ENCODE results near the gene FLNC.

- TF ChIP-seq CTCF (IDR thresholded peaks at IDR 0.05) (no peak), POLR2AphosphoS5 (IDR thresholded peaks at IDR 0.05) (no peak), POLR2A (IDR thresholded peaks at IDR 0.05) (no peak)
These were observed 5.1 kb downstream of the FLNC start for GRCh38 chr7:128835231-128835751.
